NCI-H510A (cell line): Measurements from ENCODE around the gene SPATA24.
"Not testable (repeated sequence)": the region's sequence is repeated elsewhere in the genome, so short reads cannot be mapped to it uniquely, and the experiment has no call there.

Experiments used
- DNase-seq: peaks from one replicate; lab custom pipeline; 2025; lab: John Stamatoyannopoulos, UW

Gene SPATA24

GRCh38 chr5:139416651-139417050 is 12.8 kb upstream of the SPATA24 start:
- DNase-seq: no peak

DNA sequence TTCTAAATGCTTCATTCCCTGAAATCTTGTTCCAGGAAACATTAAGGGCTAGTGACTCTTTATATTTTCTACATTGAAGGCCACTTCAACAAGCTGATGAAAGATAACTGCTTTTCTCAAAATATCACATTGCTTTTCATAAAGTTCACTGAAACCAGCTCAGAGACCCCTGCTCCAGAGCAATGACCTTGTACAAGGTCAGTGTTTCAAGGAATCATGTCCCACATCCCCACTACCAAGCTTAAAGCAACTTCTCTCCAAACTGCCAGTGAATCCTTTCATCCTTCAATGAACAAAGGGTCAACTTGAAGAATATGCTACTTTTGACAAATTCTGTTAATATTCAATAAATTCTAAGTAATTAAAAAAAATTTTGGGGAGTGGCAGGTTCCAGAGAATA is 12.0 kb upstream of the SPATA24 start:
- DNase-seq: no peak

DNA sequence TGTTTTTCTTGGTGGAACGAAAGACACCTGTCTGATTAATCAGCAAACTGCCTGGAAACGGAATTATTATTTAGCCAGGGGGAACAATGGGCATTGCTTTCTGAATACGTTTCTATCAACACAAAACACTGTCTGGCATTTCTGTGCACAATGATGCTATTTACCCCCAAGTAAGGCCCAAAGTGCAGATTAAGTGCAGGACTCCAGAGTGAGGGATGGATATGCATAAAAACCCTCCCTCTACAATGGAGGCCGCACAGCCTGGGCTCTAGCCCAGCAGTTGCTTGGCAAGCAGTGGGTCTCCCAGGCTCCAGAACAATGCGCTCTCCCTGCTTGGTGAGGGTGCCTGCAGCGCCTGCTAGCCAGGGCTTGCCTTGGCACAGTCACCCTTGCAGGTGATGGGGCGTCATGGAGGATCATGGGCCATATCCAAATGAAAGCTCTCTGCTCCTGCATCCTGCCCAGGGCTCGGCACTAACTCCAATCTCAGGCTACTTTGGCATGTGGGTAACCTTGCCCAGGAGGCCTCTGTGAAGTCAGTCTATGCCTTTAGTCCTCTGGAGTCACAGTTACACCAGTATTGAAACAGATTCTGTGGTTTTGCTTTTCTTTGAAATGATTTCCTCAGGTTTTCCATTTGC is 11.5 kb upstream of the SPATA24 start:
- no peak for DNase-seq

GRCh38 chr5:139414581-139415130 is 10.8 kb upstream of the SPATA24 start:
- no peak for DNase-seq

DNA sequence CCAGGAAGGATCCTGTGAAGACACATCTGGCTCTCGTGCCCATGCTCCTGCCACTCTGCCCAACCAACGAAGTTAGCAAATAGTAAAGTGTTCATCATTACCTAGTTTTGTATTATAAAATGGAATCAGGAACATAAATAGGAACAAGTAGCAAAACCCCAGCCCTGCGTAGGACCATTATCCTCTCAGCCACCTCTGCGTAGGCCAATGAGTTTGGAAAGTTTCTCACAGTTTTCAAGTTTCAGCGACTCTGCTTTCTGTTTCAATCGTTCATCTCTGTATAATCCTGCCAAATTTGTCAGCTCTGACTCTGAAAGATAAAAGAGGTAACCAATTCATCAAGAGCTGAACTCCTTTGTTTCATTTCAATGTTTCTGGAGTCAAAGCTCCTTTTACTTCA is 10.1 kb upstream of the SPATA24 start:
- DNase-seq: no peak

- DNase-seq: no peak
These were observed 9.3 kb upstream of the SPATA24 start for GRCh38 chr5:139413153-139413552.

DNA sequence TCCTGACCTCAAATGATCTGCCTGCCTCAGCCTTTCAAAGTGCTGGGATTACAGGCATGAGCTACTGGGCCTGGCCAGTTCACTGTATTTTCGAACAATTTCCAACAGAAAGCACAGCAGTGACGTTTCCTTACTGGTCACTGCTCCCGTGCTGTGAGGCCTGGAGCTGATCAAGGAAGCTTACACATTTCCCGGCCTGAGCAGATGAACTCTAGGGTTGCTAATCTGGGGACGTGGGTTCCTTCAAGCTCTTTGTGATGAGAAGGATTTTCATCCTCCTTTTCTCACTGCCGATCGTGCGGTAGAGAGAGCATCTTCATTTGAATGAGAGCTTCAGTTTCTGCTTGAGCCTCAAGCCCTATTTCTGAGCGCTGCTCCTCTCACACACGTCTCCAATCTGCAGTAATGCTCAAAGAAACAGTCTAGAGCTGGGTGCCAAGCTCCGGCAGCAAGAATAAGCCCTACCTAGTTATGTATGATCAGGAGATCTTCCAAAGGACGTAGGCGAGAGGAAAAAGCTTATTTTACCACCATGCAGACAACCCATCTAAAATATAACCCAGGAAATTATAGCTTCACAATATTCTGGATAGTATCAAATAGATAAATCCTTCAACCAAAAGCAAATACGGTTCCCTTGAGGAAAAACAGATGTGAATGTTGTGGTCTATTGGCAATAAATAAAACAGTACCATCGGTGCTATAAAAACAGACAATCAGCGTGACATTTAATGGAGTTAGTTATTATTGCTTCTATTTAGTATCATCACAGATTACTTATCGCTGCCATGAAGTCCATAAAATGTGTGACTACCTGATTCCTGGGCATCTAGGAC is 7.3 kb upstream of the SPATA24 start:
- DNase-seq: no peak

DNA sequence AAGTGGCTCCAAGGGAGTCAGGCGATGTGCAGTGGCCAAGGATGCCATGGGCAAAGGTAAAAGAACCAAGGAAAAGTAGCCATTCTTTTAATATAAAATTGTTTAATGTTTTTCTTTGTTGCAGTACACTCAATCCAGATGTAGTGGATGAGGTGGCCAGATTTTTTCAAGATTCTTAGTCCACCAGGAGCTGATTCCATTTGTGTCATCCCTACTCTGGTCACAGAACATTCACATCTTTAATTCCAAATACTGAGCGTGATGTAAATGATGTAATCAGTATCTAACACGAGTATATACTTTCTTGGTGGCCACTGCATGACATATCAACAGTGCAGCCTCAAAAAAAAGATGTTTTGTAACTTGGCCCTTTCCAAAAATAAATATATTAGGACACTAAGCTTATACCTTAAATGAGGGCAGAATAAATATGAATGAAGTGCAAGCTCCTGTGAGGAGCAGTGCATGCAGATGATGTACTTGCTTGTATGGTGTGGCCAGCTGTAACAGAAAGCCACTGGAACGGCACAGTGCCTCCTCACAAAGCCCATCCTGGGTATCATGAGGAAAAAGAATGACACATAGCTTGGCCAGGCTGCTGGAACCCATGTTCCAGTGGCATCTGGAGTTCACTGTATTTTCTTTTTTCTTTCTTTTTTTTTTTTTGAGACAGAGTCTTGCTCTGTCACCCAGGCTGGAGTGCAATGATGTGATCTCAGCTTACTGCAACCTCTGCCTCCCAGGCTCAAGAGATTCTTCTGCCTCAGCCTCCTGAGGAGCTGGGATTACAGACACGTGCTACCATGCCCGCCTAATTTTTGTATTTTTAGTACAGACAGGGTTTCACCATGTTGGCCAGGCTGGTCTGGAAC is 6.5 kb upstream of the SPATA24 start:
- no peak for DNase-seq

- not testable (repeated sequence) for DNase-seq
These were observed 5.2 kb upstream of the SPATA24 start for GRCh38 chr5:139409116-139409515.

DNA sequence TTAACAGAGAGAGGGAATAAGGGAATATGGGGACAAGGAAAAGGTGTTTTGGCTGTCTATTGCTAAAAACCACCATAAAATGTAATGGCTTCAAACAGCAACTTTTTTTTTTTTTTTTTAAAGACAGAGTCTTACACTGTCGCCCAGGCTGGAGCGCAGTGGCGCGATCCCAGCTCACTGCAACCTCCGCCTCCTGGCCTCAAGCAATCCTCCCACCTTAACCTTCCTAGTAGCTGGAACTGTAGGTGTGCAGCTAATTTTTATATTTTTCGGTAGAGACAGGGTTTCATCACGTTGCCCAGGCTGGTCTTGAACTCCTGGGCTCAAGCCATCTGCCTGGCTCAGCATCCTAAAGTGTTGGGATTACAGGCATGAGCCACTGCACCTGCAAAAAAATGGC is 4.3 kb upstream of the SPATA24 start:
- DNase-seq: no peak

DNA sequence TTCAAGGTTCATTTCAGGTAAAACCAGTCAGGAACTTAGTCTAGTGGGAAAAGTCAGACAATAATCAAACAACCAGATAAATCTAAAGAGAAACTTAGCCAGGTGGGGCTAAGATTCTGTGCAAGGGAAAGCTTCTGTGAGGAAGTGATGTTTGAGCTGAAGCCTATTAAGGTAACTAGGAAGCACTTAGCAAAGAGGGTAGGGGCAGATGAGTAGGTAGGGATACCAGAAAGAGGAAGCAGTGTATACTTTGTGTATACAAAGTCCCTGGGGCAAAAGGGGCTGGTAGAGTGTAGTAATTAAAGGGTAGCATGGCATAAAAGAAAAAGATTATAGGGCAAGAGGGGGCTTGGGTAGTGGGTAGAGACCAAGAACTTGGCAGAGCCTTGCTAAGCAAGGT is 3.6 kb upstream of the SPATA24 start:
- DNase-seq: no peak

DNA sequence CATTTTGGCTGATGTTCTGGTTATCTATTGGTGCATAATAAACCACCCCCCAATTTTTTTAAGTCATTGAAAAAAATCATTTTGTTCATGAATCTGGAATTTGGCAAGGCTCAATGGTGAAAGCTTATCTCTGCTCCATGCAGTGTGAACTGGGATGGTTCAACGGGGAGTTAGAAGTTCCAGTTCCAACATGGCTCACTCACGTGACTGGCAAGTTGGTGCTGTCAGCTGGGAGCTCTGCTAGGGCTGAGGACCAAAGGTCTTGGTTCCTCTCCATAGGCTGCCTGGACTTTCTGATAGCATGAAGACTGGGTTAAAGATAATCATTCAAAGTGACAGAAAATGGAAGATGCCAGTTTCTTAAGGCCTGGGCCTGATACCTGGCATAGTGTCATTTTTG is 3.1 kb upstream of the SPATA24 start:
- DNase-seq: no peak

DNA sequence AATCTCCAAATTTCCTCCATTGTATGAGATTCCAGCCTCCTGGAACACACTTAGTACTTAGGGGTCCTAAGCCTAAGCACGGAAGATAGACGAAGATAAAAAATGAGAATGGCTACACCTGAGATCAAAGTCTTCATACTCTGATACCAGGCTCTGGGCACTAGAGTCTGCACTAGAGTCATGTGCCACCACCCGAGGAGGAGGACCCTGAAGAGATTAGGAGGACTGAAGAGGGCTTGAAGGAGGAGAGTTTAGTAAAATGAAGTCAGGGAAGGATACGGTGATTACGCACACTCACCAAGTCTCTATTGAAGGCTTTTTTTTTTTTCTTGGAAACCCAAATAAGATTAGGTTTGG is 573 bp upstream of the SPATA24 start:
- DNase-seq: no peak

DNA sequence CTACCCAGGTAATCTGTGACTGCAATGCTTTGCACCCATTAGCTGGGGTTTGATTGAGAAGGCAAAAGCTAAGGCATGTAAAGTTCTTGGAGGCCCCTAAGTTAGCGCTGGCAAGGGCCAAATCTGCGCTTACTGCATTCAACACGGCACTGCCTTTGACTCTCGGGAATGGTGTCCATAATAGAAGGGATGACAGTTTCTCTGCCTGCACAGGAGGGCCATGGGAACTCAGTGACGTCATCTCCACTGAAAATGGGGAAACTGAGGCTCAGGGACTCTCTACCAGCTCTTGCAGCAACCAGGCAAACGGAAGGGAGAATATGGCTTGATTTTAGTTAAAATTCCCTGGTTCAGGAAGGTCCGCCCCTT is 487 bp downstream of the SPATA24 start:
- no peak for DNase-seq

- no peak for DNase-seq
These were observed 1.2 kb downstream of the SPATA24 start for GRCh38 chr5:139402561-139403158.

DNA sequence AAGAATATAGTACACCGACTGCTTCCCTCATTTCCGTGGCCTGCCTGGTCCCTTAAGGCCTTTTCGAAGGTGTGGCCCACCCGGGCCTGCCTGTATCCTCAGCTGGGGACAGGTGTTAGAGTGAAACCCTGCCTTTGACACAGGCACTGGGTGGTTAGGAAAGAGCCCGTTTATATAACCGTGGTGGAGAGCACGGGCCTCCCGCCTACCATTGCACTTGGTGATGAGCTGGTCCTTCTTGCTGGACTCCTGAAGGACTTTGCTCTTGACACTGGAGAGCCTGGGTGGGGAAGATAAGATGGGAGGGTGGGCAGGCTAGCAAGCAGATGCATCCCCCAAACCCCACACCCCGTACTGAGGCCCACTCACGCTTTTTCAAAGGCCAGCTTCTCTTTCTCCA is 2.3 kb downstream of the SPATA24 start:
- DNase-seq: no peak

DNA sequence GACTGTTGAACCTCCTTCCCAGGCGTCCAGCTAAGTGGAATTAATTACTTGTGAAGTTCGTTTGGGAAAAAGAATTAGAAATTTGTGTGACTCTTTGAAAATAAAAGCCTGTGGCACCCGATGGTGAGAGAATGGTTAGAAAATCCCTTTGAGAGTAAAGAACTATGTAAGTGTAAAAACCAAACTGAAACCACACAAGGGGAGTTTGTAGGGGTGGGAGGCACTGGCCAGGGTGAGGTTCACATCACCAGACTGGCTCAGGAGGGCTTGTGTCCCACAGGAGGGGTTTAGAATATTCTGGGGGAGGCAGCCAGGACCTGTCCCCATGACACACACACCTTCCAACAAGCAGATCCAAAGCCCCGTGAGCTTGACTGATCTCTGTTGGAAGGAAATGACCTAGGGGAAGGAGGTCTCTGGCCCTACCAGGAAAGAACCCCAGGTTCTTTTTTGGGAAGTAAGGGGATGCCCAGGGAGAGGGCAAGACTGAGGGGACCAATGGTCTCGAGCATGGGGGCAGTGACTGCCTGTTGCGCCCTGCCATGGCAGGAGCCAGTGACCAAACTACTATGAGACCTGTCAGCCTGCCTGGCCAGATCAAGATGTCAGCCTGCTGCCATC is 4.3 kb downstream of the SPATA24 start:
- no peak for DNase-seq

DNA sequence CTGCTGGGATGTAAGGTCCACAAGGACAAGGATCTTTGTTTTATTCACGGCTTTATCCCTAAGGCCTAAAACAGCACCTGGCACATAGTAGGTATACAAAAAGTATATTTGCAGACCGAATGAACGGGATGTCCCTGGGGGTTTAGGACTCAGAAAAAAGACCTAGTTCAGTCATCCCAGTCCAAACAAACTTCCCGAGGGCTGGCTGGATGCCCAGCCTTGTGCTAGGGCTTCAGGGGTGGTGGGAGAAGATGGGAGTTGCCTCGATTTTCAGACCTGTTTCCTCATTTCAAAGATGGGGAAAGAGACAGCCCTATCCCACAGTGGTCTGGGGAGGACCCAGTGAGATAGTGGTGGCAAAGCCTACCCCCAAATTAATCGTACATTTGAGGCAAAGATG is 6.0 kb downstream of the SPATA24 start:
- DNase-seq: no peak

GRCh38 chr5:139396691-139397090 is 7.2 kb downstream of the SPATA24 start:
- DNase-seq: no peak

DNA sequence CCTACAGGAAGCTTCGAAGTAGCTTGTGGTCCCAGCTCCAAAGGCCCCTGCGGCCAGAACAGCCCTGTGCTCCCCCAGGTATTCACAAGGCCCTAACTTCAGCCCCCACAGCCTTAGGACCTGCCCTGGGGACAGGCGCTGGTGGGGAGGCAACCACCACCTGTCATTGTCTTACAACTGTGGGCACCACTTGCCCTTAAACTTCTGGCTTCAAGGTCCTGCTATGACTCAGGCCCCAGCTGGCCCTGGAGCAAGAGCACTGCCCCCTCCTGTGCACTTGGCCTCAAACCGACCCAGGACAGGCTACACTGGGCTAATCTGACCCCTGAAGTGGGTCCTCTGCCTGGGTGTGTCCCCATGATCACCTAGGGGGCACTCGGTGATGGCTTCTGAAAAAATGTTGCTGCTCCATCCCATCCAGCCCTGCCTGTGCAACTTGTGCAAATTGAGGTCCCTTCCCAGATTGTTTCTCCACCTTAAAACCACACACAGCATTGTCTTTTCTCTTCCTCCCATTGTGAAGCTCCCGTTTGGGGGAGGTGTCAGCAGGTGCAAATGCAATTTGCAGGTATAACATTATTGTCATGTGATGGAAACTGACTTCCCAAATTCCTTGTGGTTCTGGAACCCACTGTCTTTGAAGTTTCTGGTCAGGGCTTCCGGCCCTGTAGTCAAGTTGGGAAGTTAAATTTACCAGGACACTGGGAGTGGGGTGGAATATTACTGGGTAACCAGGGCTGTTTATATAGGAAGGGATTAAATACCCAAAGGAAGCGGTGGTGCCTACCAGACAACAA is 7.8 kb downstream of the SPATA24 start:
- DNase-seq: no peak
